NAMALWA (cell line): ENCODE measurements around the gene ARHGAP26.
"Not testable (repeated sequence)": the region's sequence is repeated elsewhere in the genome, so short reads cannot be mapped to it uniquely, and the experiment has no call there.

Source experiments
- DNase-seq: peaks from one replicate; pipeline ENCODE4 v3.0.0-alpha.2; 2015; ENCODE audit warnings: low spot score

The ARHGAP26 gene

DNA sequence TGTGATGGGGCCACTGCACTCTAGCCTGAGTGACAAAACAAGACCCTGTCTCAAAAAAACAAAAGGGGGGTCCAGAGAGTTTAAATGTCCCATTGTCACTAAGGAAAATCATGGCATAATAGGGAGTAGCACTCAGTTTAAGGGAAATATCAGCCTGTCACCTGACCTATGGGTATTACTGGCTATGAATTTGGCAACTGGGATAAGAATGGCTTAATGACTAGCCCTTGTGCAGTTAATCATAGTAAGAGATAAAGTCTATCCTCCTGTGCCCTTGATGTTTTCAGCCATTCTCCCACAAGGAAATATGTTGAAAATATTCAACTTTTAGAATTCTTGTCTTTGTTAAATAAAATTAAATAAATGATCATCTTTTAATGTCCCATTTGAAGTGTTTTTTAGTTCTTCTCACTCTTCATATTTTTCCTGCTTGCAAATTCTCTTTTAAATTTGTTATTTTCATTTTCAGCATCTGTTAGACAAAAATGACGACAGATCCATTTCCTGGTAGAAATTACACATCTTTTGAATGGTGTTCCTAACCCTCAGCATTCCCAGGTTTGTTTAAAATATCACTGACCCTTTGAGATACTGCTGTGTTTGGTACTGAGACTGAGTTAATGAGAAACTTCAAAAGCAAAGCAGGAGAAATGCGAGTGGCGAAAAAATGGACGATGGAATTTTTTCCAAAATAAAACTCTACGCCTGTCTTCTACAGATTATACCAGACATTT is 191.4 kb downstream of the ARHGAP26 start:
- DNase-seq, result no peak

GRCh38 chr5:142962174-142962533 is 192.0 kb downstream of the ARHGAP26 start:
- DNase-seq, result no peak

GRCh38 chr5:142965258-142966120 is 195.3 kb downstream of the ARHGAP26 start:
- DNase-seq, result not testable (repeated sequence)

GRCh38 chr5:142966121-142966420 is 195.9 kb downstream of the ARHGAP26 start:
- no peak for DNase-seq

- no peak for DNase-seq
These were observed 199.0 kb downstream of the ARHGAP26 start for GRCh38 chr5:142969186-142969585.

DNA sequence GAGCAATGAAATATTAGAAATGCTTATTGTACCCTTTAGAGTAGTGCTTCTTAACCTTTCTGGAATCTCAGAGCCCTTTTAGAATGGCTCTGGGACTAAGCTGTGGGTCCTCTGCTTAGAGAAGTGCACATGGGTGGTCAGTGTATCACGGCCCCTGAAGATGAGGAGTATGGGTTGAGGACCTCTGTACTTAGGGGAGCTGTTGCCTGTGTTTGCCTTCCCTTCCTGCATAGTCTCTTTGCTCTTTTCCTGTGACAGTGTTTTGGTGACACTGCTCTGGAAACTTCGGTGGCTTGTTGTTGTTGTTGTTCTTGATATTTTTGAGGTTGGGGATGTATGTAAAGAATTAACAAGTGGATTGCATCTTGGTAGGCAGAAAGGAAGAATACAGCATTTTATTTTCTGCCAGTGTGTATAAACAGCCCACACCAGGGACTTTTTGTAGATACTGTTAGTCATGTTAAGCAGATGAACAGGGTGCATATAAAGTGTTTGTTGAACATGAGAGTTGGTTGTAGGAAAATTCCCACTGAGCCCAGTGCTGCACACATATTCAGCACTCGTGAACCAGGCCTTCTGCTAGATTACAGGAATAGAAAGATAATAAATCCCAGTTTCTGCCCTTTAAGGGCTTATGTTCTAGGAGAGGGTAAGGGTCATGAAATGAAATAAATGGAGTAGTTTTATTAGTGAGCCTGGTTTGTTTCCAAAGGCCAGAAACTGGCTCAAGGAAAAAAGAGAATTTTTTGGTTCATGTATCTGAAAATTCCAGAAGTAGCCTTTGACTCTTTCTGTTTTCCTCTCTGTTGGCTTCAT is 199.7 kb downstream of the ARHGAP26 start:
- no peak for DNase-seq

DNA sequence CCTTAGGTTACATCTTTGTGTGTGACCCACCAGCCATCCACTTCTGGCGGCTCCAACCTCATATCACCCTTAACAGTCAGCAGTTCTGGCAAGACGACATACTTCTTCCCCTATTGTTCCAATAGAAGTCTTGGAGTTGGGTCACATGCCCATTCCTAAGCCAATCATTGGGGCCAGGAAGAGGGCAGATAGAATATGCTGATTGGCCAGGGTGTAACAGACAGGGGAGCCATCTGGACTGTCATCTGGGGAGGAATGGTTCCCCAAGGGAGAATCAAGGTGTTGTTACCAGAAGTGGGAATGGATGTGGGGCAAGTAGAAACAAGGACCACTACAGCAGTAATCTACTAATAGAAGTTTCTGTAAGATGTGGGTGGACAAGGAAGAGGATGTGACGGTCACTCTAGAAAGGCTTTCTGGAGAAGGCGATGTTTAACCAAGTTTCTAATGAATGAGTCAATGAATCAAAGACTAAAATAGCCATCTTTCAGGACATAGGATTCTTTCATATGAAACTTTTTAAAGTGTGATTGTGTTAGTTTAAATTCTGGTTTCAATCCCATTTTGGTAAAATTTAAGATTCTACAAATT is 200.4 kb downstream of the ARHGAP26 start:
- no peak for DNase-seq

- DNase-seq, result no peak
These were observed 201.3 kb downstream of the ARHGAP26 start for GRCh38 chr5:142971303-142972013.

GRCh38 chr5:142972064-142972570 is 201.9 kb downstream of the ARHGAP26 start:
- no peak for DNase-seq

DNA sequence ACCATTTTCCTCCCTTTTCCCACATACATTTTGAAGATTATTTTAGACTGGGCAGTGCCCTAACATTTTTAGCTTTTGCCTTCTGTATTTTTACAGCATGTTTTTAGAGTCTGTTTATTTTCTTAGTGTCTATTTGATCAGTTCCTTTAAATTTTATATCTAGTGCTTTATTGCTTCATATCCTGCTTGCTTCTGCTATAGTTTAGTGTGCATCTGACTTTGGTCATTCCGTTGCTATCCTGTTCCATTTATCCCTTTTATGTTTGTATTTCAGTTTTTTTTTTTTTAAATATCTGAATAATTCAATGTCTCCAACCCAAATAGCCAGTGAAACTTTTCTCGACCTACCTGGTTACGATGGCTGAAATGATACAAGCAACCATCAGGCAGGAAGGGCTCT is 203.8 kb downstream of the ARHGAP26 start:
- no peak for DNase-seq

- no peak for DNase-seq
These were observed 204.2 kb downstream of the ARHGAP26 start for GRCh38 chr5:142974409-142974808.

DNA sequence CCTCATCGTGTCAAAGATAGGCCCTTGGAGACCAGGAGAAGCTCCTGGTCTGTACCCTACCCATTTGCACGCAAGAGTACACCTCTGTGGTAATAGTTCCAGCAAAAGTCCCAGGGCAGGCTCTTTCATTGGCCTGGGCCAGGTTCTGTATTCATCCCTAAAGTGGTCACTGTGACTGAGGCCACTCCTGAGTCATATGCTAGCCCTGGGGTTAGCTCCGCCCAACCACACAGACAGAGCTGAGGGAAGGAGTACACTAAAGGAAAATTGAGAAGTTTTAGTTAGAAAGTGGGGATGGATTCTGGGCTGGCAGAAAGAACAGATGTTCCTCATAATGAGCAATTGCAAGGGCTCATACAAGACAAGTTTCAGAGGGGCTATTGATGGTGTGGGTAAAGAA is 206.7 kb downstream of the ARHGAP26 start:
- DNase-seq, result no peak

DNA sequence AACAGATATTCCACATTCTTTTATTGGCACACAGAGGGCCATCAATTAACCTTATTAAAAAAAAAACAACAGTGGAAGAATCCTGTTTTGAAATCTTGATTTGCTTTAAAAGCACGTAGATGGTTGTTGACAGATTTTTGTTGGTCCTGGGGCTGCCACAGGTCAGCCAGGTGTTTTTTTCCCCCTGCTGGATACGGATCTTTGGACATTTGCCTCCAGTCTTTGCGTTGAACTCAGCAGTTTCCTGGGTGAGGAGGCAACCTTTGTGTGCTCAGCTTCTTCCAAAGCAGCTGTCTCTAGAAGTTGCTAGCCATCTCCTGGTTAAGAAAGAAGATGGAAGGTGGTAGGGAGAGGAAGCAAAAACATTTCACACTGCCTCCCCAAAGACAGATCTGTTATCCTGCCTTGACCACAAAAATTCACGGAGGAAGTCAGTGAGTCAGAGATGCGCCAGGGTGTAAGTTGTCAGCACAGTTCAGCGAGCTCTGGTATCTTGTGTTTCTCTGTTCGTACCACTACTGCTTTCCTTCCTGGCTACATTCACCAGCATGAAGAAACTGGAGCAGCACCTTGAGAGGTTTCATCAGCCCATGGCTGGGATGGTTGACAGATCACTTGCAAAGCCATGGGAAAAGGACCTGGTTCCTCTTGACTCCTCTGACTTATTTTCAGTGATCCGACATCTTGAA is 207.3 kb downstream of the ARHGAP26 start:
- no peak for DNase-seq

GRCh38 chr5:142978252-142978651 is 208.1 kb downstream of the ARHGAP26 start:
- no peak for DNase-seq

- DNase-seq, result no peak
These were observed 208.5 kb downstream of the ARHGAP26 start for GRCh38 chr5:142978726-142979125.

DNA sequence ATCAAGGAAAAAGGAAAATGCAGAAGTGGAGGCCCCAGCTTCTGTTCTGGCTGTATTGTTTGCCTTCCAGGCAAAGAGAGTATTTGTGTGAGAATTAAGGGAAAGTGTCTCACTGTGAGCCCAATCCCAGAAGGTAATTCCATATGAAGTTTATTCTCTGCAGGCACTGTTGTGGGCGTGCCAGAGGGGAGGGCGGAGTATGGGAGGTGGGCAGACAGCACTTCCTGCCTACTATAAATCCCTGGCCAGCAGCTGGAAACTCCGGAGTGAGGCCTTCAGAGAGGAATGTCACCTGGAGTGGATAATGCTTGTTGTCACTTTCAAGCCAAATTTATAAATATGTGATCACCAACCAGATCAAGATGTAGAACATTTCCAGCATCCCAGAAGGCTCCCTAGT is 209.5 kb downstream of the ARHGAP26 start:
- DNase-seq, result no peak

GRCh38 chr5:142981475-142981874 is 211.3 kb downstream of the ARHGAP26 start:
- no peak for DNase-seq

- no peak for DNase-seq
These were observed 212.0 kb downstream of the ARHGAP26 start for GRCh38 chr5:142981886-142982820.

GRCh38 chr5:142982821-142983200 is 212.6 kb downstream of the ARHGAP26 start:
- no peak for DNase-seq

DNA sequence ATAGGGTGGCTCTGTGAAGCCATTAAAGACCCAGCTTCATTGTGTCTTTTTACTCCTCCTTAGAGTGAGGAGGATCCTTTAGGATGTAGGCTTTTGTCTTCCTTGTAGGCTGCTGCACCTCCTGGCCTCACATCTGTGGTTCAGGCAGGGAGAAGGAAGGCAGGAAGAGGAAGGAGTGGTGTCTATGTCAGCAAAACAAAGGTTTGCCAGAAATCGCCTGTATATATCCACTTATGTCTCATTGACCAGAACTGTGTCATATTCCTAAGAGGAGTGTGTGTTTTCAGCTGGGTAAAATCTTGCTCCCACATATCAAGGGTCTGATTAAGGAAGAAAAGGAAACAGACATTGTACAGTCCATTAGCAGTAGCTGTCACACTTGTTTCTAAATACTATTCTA is 213.8 kb downstream of the ARHGAP26 start:
- no peak for DNase-seq
